Vagina (tissue), 2 donors: Measurements from ENCODE around the gene WDR62. TPM values are rescaled to one million over a fixed set of nuclear protein-coding genes. Genes with fewer than 3 reads are reported as not detected.
"Not testable (repeated sequence)": the region's sequence is repeated elsewhere in the genome, so short reads cannot be mapped to it uniquely, and the experiment has no call there.

Experiments used
- DNase-seq, 2 donors: peaks; one replicate each; pipeline ENCODE4 v3.0.0-alpha.2; 2017; ENCODE audit errors: extremely low spot score in 2 of 2
- H3K27ac ChIP-seq: fragments of 200-600 bp; sonication (generic); one replicate; pipeline ENCODE4 v1.5.1; 2019
- H3K27me3 ChIP-seq: fragments of 200-600 bp; sonication (generic); one replicate; pipeline ENCODE4 v1.5.1; 2019
- H3K36me3 ChIP-seq, 2 donors: fragments of 200-600 bp; sonication (generic); one replicate each; pipeline ENCODE4 v1.5.1; 2017 to 2019
- H3K4me1 ChIP-seq: fragments of 200-600 bp; sonication (generic); one replicate; pipeline ENCODE4 v1.5.1; 2019
- H3K4me3 ChIP-seq, 2 donors: fragments of 200-600 bp; sonication (generic); 1 replicate in 1 of 2; 2 replicates in 1 of 2; pipeline ENCODE4 v1.5.1; 2016 to 2019
- H3K9me3 ChIP-seq: fragments of 200-600 bp; sonication (generic); one replicate; pipeline ENCODE4 v1.5.1; 2019
- CTCF ChIP-seq, 3 experiments: fragments of 450-650 bp in 2 of 3; fragments of 200-600 bp in 1 of 3; sonication (generic) in 1 of 3; IDR thresholded peaks; one replicate each; pipeline ENCODE4 v1.5.1; 2017 to 2019; ENCODE audit warnings: antibody characterized with exemption in 3 of 3, mild to moderate bottlenecking in 2 of 3, moderate library complexity in 2 of 3
- POLR2A ChIP-seq, 2 donors: fragments of 450-650 bp; IDR thresholded peaks; one replicate each; pipeline ENCODE4 v1.6.1; 2017; ENCODE audit warnings: antibody characterized with exemption in 2 of 2, mild to moderate bottlenecking in 2 of 2, moderate library complexity in 2 of 2
- POLR2AphosphoS5 ChIP-seq, 2 donors: sonication (generic); formaldehyde crosslinking; IDR thresholded peaks; one replicate each; pipeline ENCODE4 v1.9.0; 2017; ENCODE audit warnings: antibody characterized with exemption in 2 of 2, mild to moderate bottlenecking in 2 of 2, low read depth in 1 of 2; ENCODE audit not compliant: insufficient read depth in 1 of 2
- intact Hi-C: fragments of 100-400 bp; cut with DNase I; formaldehyde crosslinking; loops from one replicate; pipeline ENCODE4 v1.15.1; 2023
- total RNA-seq: library from RNA; depleted of rRNA; stranded (reverse); fragments of >200 nt; gene quantifications from one replicate; pipeline ENCODE4 v1.2.3, GENCODE V29; 2016

WDR62 gene
- total RNA-seq, 1 donor from 2014 or later, result 2.5 TPM

GRCh38 chr19:36028313-36029041 lies 26.2 kb upstream of the WDR62 start:
- peaks cover 15% of the 10 kb centered on the region for H3K4me1 ChIP-seq
- no peak for DNase-seq
- H3K27me3 ChIP-seq, result no peaks in the 10 kb centered on the region
- intact Hi-C loops, result no loop called here
- H3K27ac ChIP-seq, result no peak overlapping the region
- H3K4me3 ChIP-seq, result no peak overlapping the region
- peaks cover 0 to 18% of the 10 kb centered on the region in 2 donors for H3K36me3 ChIP-seq
- TF ChIP-seq POLR2AphosphoS5 (IDR thresholded peaks at IDR 0.05; ENCODE audit: insufficient read depth in 1 of 2, low read depth in 1 of 2) (no peak), POLR2A (IDR thresholded peaks at IDR 0.05) (no peak)
- H3K9me3 ChIP-seq, result no peaks in the 10 kb centered on the region

- Histone ChIP-seq H3K9me3 (no peaks in the 10 kb centered on the region), H3K27me3 (no peaks in the 10 kb centered on the region), H3K4me1 (peaks cover 15% of the 10 kb centered on the region), H3K36me3 (no peaks in the 10 kb centered on the region), H3K4me3 (no peak overlapping the region), H3K27ac (no peak overlapping the region)
- intact Hi-C loops, result no loop called here
- DNase-seq, result no peak
- TF ChIP-seq POLR2AphosphoS5 (IDR thresholded peaks at IDR 0.05; ENCODE audit: insufficient read depth in 1 of 2, low read depth in 1 of 2), result no peak
- TF ChIP-seq CTCF (IDR thresholded peaks at IDR 0.05), result no peak
- no peak for TF ChIP-seq POLR2A (IDR thresholded peaks at IDR 0.05)
These were observed 24.2 kb upstream of the WDR62 start for GRCh38 chr19:36030264-36031148.

- no peaks in the 10 kb centered on the region for H3K9me3 ChIP-seq
- no peak for DNase-seq
- intact Hi-C loops, result no loop called here
- no peak for TF ChIP-seq POLR2A (IDR thresholded peaks at IDR 0.05)
- no peak for TF ChIP-seq CTCF (IDR thresholded peaks at IDR 0.05)
- no peak for TF ChIP-seq POLR2AphosphoS5 (IDR thresholded peaks at IDR 0.05; ENCODE audit: insufficient read depth in 1 of 2, low read depth in 1 of 2)
- H3K27ac ChIP-seq, result peak overlapping the region; percentile 86
- peak overlapping the region in 1 of 2 donors; percentile 70 for H3K4me3 ChIP-seq
- H3K36me3 ChIP-seq, result no peaks in the 10 kb centered on the region
- peaks cover 15% of the 10 kb centered on the region for H3K4me1 ChIP-seq
- H3K27me3 ChIP-seq, result no peaks in the 10 kb centered on the region
These were observed 23.4 kb upstream of the WDR62 start for GRCh38 chr19:36031308-36031707.

- TF ChIP-seq CTCF (IDR thresholded peaks at IDR 0.05) (no peak), POLR2A (IDR thresholded peaks at IDR 0.05) (peak in 1 of 2 donors; percentile 12), POLR2AphosphoS5 (IDR thresholded peaks at IDR 0.05; ENCODE audit: insufficient read depth in 1 of 2, low read depth in 1 of 2) (peak in 1 of 2 donors; percentile 69)
- H3K27ac ChIP-seq, result peak within 1 kb of the TSS; percentile 86
- peaks cover 15% of the 10 kb centered on the region for H3K4me1 ChIP-seq
- H3K27me3 ChIP-seq, result no peaks in the 10 kb centered on the region
- intact Hi-C loops, result no loop called here
- no peaks in the 10 kb centered on the region for H3K9me3 ChIP-seq
- H3K36me3 ChIP-seq, result no peaks in the 10 kb centered on the region
- peak within 1 kb of the TSS; percentile 68 to 70 for H3K4me3 ChIP-seq
- no peak for DNase-seq
These were observed 22.2 kb upstream of the WDR62 start, which contains the start of gene CLIP3 for GRCh38 chr19:36032251-36033104. TSS of gene CLIP3 (minus strand) at chr19:36032873. CDS start at chr19:36032357, 516 bp downstream.

- Histone ChIP-seq H3K4me3 (no peak overlapping the region), H3K4me1 (peaks cover 9% of the 10 kb centered on the region), H3K36me3 (no peaks in the 10 kb centered on the region), H3K27me3 (no peaks in the 10 kb centered on the region), H3K9me3 (no peaks in the 10 kb centered on the region), H3K27ac (peak overlapping the region; percentile 69)
- intact Hi-C loops, result no loop called here
- DNase-seq, result no peak
- TF ChIP-seq POLR2A (IDR thresholded peaks at IDR 0.05) (no peak), POLR2AphosphoS5 (IDR thresholded peaks at IDR 0.05; ENCODE audit: insufficient read depth in 1 of 2, low read depth in 1 of 2) (no peak), CTCF (IDR thresholded peaks at IDR 0.05) (no peak)
These were observed 14.2 kb upstream of the WDR62 start for GRCh38 chr19:36040495-36040894.

GRCh38 chr19:36041092-36041491 lies 13.6 kb upstream of the WDR62 start:
- DNase-seq, H3K4me3 ChIP-seq, H3K27me3 ChIP-seq, H3K4me1 ChIP-seq, intact Hi-C loops, H3K36me3 ChIP-seq, H3K9me3 ChIP-seq: not testable (repeated sequence)
- H3K27ac ChIP-seq, result peak overlapping the region; percentile 69
